ENCODE results near the gene KLF11. TPM values are rescaled to one million over a fixed set of nuclear protein-coding genes. Genes with fewer than 3 reads are reported as not detected.

The KLF11 gene
- total and polyA plus RNA-seq, 4 experiments from 2014 or later = 7.0 to 9.8 (median 7.9) TPM

- DNase-seq = no peak
- Mint-ChIP-seq H3K36me3 (no peaks in the 10 kb centered on the region), H3K4me1 (peaks cover 0 to 3% (median under 1%) of the 10 kb centered on the region in 4 donors), H3K9me3 (peaks cover 0 to 2% (median 0%) of the 10 kb centered on the region in 8 donors), H3K4me3 (no peak overlapping the region), H3K27ac (no peak overlapping the region), H3K27me3 (peaks cover 5 to 14% of the 10 kb centered on the region in 2 donors)
- H3K27ac ChIP-seq (ENCODE audit: low read depth, low read length) = no peak overlapping the region
- intact Hi-C loops (cut with micrococcal nuclease) = no loop called here
- ChIA-PET CTCF (ENCODE audit: partially characterized antibody) (interaction anchor here (0.8 to 0.9 kb wide), 2 partner anchors 14 to 67 kb away, joined by 3 to 4 read pairs; no protein-coding TSS in a partner anchor), POLR2A (ENCODE audit: partially characterized antibody) (interaction anchor here (0.8 kb wide), 1 partner anchor 37 kb away, joined by 3 read pairs; no protein-coding TSS in a partner anchor)
- no peak overlapping the region for H3K4me3 ChIP-seq (ENCODE audit: low read length in 2 of 2)
- no peaks in the 10 kb centered on the region for H3K36me3 ChIP-seq (ENCODE audit: insufficient read depth, low read length)
- no peaks in the 10 kb centered on the region for H3K9me3 ChIP-seq (ENCODE audit: control insufficient read depth in 1 of 2, low read length in 2 of 2)
- no peaks in the 10 kb centered on the region for H3K4me1 ChIP-seq (ENCODE audit: insufficient read depth, low read length)
- no peaks in the 10 kb centered on the region for H3K27me3 ChIP-seq (ENCODE audit: insufficient read depth, low read length)
Measured at GRCh38 chr2:10005461-10006235, 37.7 kb upstream of the KLF11 start.

- H3K4me1 ChIP-seq (ENCODE audit: insufficient read depth, low read length) = no peaks in the 10 kb centered on the region
- CTCF ChIA-PET (ENCODE audit: partially characterized antibody) = interaction anchor here (0.9 kb wide), 1 partner anchor 66 kb away, joined by 4 read pairs; no protein-coding TSS in a partner anchor
- intact Hi-C loops (cut with micrococcal nuclease) = no loop called here
- no peaks in the 10 kb centered on the region for H3K27me3 ChIP-seq (ENCODE audit: insufficient read depth, low read length)
- H3K27ac ChIP-seq (ENCODE audit: low read depth, low read length) = no peak overlapping the region
- no peak overlapping the region for H3K4me3 ChIP-seq (ENCODE audit: low read length in 2 of 2)
- no peaks in the 10 kb centered on the region for H3K36me3 Mint-ChIP-seq
- no peaks in the 10 kb centered on the region for H3K9me3 ChIP-seq (ENCODE audit: control insufficient read depth in 1 of 2, low read length in 2 of 2)
- DNase-seq = no peak
- no peak overlapping the region for H3K4me3 Mint-ChIP-seq
- H3K27ac Mint-ChIP-seq = no peak overlapping the region
- no peaks in the 10 kb centered on the region for H3K36me3 ChIP-seq (ENCODE audit: insufficient read depth, low read length)
- peaks cover 0 to 2% (median 0%) of the 10 kb centered on the region in 8 donors for H3K9me3 Mint-ChIP-seq
- H3K4me1 Mint-ChIP-seq = peaks cover 0 to 3% (median under 1%) of the 10 kb centered on the region in 4 donors
- H3K27me3 Mint-ChIP-seq = peaks cover 5 to 14% of the 10 kb centered on the region in 2 donors
- POLR2A ChIA-PET (ENCODE audit: partially characterized antibody) = interaction anchor here (0.8 kb wide), 1 partner anchor 36 kb away, joined by 3 read pairs; no protein-coding TSS in a partner anchor
Measured at GRCh38 chr2:10006236-10007161, 36.9 kb upstream of the KLF11 start.

- Mint-ChIP-seq H3K4me3 (no peak overlapping the region), H3K9me3 (peaks cover 0 to 2% (median 0%) of the 10 kb centered on the region in 8 donors), H3K27me3 (peaks cover 5 to 14% of the 10 kb centered on the region in 2 donors), H3K4me1 (peaks cover 0 to 1% (median 0%) of the 10 kb centered on the region in 4 donors), H3K36me3 (no peaks in the 10 kb centered on the region), H3K27ac (no peak overlapping the region)
- intact Hi-C loops (cut with micrococcal nuclease) = no loop called here
- H3K27me3 ChIP-seq (ENCODE audit: insufficient read depth, low read length) = no peaks in the 10 kb centered on the region
- H3K36me3 ChIP-seq (ENCODE audit: insufficient read depth, low read length) = no peaks in the 10 kb centered on the region
- DNase-seq = no peak
- H3K4me1 ChIP-seq (ENCODE audit: insufficient read depth, low read length) = no peaks in the 10 kb centered on the region
- ChIA-PET POLR2A (ENCODE audit: partially characterized antibody) (no interaction called here), CTCF (ENCODE audit: partially characterized antibody) (no interaction called here)
- H3K9me3 ChIP-seq (ENCODE audit: control insufficient read depth in 1 of 2, low read length in 2 of 2) = no peaks in the 10 kb centered on the region
- no peak overlapping the region for H3K4me3 ChIP-seq (ENCODE audit: low read length in 2 of 2)
- H3K27ac ChIP-seq (ENCODE audit: low read depth, low read length) = no peak overlapping the region
Measured at GRCh38 chr2:10007435-10007834, 35.9 kb upstream of the KLF11 start.

- CTCF ChIA-PET (ENCODE audit: partially characterized antibody) = interaction anchor here (0.7 to 2.4 kb wide), 4 partner anchors 22 to 345 kb away, joined by 3 to 7 read pairs (median 3); no protein-coding TSS in a partner anchor
- no peaks in the 10 kb centered on the region for H3K36me3 Mint-ChIP-seq
- POLR2A ChIA-PET (ENCODE audit: partially characterized antibody) = no interaction called here
Measured at GRCh38 chr2:10007921-10008808, 35.2 kb upstream of the KLF11 start.

GRCh38 chr2:10008809-10009176 lies 34.6 kb upstream of the KLF11 start:
- Mint-ChIP-seq H3K27me3 (peaks cover 5 to 14% of the 10 kb centered on the region in 2 donors), H3K9me3 (peaks cover 0 to 2% (median 0%) of the 10 kb centered on the region in 8 donors), H3K4me3 (no peak overlapping the region), H3K36me3 (no peaks in the 10 kb centered on the region), H3K4me1 (peaks cover 0 to 1% (median 0%) of the 10 kb centered on the region in 4 donors), H3K27ac (no peak overlapping the region)
- H3K36me3 ChIP-seq (ENCODE audit: insufficient read depth, low read length) = no peaks in the 10 kb centered on the region
- DNase-seq = no peak
- H3K27me3 ChIP-seq (ENCODE audit: insufficient read depth, low read length) = no peaks in the 10 kb centered on the region
- no peaks in the 10 kb centered on the region for H3K9me3 ChIP-seq (ENCODE audit: control insufficient read depth in 1 of 2, low read length in 2 of 2)
- no peak overlapping the region for H3K27ac ChIP-seq (ENCODE audit: low read depth, low read length)
- H3K4me3 ChIP-seq (ENCODE audit: low read length in 2 of 2) = no peak overlapping the region
- H3K4me1 ChIP-seq (ENCODE audit: insufficient read depth, low read length) = no peaks in the 10 kb centered on the region
- CTCF ChIA-PET (ENCODE audit: partially characterized antibody) = interaction anchor here (0.7 to 2.4 kb wide), 4 partner anchors 23 to 346 kb away, joined by 3 to 7 read pairs (median 3); no protein-coding TSS in a partner anchor
- POLR2A ChIA-PET (ENCODE audit: partially characterized antibody) = no interaction called here
- intact Hi-C loops (cut with micrococcal nuclease) = no loop called here

More at GRCh38 chr2:10007921-10008808, 35.2 kb upstream of the KLF11 start:
- intact Hi-C loops (cut with micrococcal nuclease) = no loop called here
- Histone ChIP-seq H3K36me3 (ENCODE audit: insufficient read depth, low read length) (no peaks in the 10 kb centered on the region), H3K4me3 (ENCODE audit: low read length in 2 of 2) (no peak overlapping the region), H3K27me3 (ENCODE audit: insufficient read depth, low read length) (no peaks in the 10 kb centered on the region), H3K4me1 (ENCODE audit: insufficient read depth, low read length) (no peaks in the 10 kb centered on the region), H3K9me3 (ENCODE audit: control insufficient read depth in 1 of 2, low read length in 2 of 2) (no peaks in the 10 kb centered on the region), H3K27ac (ENCODE audit: low read depth, low read length) (no peak overlapping the region)
- Mint-ChIP-seq H3K4me3 (no peak overlapping the region), H3K27ac (no peak overlapping the region), H3K4me1 (peaks cover 0 to 1% (median 0%) of the 10 kb centered on the region in 4 donors), H3K27me3 (peaks cover 5 to 14% of the 10 kb centered on the region in 2 donors), H3K9me3 (peaks cover 0 to 2% (median 0%) of the 10 kb centered on the region in 8 donors)
- DNase-seq = no peak

- Mint-ChIP-seq H3K27me3 (peaks cover 5 to 14% of the 10 kb centered on the region in 2 donors), H3K4me1 (peaks cover 0 to 1% (median 0%) of the 10 kb centered on the region in 4 donors), H3K27ac (no peak overlapping the region), H3K36me3 (no peaks in the 10 kb centered on the region), H3K9me3 (peaks cover 0 to 2% (median 0%) of the 10 kb centered on the region in 8 donors), H3K4me3 (no peak overlapping the region)
- ChIA-PET CTCF (ENCODE audit: partially characterized antibody) (interaction anchor here (0.7 to 2.4 kb wide), 4 partner anchors 23 to 346 kb away, joined by 3 to 7 read pairs (median 3); no protein-coding TSS in a partner anchor), POLR2A (ENCODE audit: partially characterized antibody) (no interaction called here)
- no peaks in the 10 kb centered on the region for H3K36me3 ChIP-seq (ENCODE audit: insufficient read depth, low read length)
- intact Hi-C loops (cut with micrococcal nuclease) = no loop called here
- no peaks in the 10 kb centered on the region for H3K9me3 ChIP-seq (ENCODE audit: control insufficient read depth in 1 of 2, low read length in 2 of 2)
- H3K4me1 ChIP-seq (ENCODE audit: insufficient read depth, low read length) = no peaks in the 10 kb centered on the region
- H3K27me3 ChIP-seq (ENCODE audit: insufficient read depth, low read length) = no peaks in the 10 kb centered on the region
- DNase-seq = no peak
- no peak overlapping the region for H3K27ac ChIP-seq (ENCODE audit: low read depth, low read length)
- H3K4me3 ChIP-seq (ENCODE audit: low read length in 2 of 2) = no peak overlapping the region
Measured at GRCh38 chr2:10009271-10009810, 34.0 kb upstream of the KLF11 start.
